IPS DF 4.7 (cell line): Measurements from ENCODE around the gene COL4A2.

Experiments
- DNase-seq: peaks from one replicate; pipeline ENCODE4 v3.0.0-alpha.2; 2013; ENCODE audit warnings: low spot score; ENCODE audit errors: extremely low read depth

COL4A2 gene

GRCh38 chr13:110354715-110355473 is 47.8 kb downstream of the COL4A2 start:
- no peak for DNase-seq

DNA sequence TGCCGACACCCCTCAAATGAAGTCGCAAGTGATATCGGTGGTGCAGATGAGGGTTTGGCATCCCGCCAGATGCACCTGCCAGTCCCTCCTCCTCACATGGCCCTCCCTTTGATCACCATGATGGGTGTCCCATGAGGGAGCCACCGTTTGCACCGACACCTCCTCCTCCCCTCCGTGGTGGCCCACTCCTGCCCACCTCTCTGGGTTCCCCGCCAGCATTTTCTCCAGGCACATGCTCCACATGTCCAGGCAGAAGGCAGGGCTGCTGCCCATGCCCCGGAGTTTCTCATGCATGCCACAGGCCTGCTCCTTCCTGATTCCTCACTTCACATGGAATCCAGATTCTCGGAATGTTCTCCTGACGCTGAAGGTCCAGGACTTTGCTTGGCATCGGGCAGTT is 49.3 kb downstream of the COL4A2 start:
- no peak for DNase-seq

DNA sequence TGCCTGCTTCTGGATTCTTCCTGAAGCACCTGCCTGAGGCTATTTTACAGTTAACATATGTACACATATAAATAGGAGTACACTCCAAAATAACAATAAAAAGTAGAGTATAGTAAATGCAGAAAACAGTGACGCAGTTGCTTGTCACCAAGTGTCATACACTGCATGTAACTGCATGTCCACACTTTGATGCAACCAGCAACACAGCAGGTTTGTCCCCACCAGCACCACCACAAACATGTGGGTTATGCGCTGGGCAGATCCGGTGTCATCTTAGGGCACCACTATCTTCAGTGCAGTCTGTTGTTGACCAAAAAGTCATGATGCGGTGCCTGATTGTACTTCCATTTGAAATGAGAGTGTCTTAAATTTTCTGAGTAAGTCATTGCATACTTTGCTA is 51.3 kb downstream of the COL4A2 start:
- DNase-seq, result no peak

- DNase-seq, result no peak
Observed at GRCh38 chr13:110359840-110360301, 52.8 kb downstream of the COL4A2 start.

- DNase-seq, result no peak
Observed at GRCh38 chr13:110360598-110360997, 53.5 kb downstream of the COL4A2 start.

- no peak for DNase-seq
Observed at GRCh38 chr13:110361365-110361911, 54.4 kb downstream of the COL4A2 start.

DNA sequence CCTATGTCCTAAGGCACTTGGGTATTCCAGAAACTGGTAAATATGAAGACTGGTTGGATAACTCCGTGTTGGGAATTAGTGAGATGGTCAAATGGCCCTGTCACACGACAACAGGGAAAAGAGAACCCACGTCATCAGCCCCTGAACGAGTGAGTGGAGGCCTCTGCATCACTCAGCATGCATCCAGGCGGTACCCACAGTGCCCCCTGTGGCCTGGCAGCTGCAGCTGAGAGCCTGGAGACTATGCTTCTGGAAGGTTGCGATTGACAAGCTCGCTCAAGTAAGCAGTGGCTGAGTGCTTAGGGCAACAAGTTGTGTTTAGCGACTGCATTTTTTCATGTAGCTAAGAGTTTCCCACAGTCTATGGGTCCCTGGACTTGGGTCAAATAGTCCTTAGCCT is 55.9 kb downstream of the COL4A2 start:
- DNase-seq, result no peak

GRCh38 chr13:110364081-110364480 is 57.0 kb downstream of the COL4A2 start:
- no peak for DNase-seq

GRCh38 chr13:110365876-110366275 is 58.8 kb downstream of the COL4A2 start:
- no peak for DNase-seq

- no peak for DNase-seq
Observed at GRCh38 chr13:110366733-110367132, 59.6 kb downstream of the COL4A2 start.

DNA sequence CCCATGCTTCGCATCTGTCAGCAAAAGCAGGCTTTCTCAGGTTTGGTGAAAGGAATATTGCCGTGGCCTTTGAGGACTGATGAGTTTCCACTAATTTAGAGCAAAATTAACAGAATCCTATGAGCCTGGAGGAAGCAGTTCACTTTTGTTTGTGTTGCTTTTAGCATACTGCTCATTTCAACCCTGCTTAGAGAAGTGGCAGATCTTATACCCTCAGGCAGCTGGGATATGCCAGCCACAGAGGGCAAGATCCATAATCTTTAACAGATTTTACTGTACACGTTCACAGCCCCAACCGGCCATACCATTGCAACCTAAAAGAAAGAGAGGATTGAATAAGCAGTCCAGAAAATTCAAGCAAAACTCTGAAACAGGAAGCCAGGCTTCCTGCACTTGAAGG is 60.5 kb downstream of the COL4A2 start:
- no peak for DNase-seq

DNA sequence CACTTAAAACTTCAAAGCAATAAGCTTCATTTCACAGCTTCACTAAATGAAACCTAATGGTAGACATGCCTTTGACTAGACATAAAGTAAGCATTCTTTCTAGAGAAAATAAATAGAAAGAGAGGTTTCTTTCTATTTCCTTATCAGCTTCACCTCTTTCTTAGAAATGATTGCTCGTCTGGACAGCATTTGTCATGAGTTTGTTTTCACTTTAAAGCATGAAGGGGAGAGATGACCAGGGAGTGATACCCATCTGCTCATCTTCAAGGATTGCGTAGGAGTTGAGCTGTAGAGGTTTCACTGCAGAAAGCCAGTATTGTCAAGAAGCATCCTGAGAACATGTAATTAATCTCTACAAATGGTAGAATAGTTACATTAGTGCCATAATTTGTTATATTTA is 61.3 kb downstream of the COL4A2 start:
- no peak for DNase-seq

DNA sequence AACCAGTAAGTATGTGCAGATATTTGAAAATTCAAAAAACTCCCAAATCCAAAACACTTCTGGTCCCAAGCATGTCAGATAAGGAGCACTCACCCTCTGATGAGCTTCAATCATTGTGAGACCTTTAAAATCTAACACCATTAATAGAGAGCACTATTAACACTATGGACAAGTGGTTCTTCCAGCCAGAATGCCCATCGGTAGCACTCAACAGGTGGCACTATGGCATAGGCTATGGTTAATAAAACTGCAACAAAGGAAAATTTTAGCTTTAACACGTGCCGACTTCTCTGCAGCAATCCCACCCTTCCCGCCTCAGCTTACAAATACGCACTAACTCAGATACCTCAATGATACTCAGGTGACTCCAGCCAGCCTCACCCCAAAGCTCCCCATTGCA is 62.3 kb downstream of the COL4A2 start:
- no peak for DNase-seq

- no peak for DNase-seq
Observed at GRCh38 chr13:110371550-110372465, 64.7 kb downstream of the COL4A2 start.

DNA sequence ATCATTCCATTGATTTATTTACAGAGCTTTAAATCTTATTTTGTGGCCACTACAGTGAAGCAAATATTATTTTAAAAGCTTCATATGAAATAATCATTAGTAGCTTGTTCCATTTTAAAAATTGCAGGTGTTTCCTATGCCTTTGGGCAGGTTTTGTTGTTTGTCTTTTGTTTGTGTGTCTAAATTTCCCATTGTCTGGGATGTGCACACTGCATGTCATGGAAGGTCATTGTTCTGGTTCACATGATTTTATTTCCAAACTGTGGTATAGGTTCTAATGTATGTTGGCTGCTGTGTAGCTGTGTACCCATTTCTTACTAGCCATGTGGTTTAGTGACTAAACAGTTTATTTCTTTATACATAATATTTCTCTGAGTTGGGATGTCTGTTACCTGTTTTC is 65.6 kb downstream of the COL4A2 start:
- DNase-seq, result no peak

GRCh38 chr13:110373617-110374016 is 66.5 kb downstream of the COL4A2 start:
- DNase-seq, result no peak

- no peak for DNase-seq
Observed at GRCh38 chr13:110374431-110375370, 67.6 kb downstream of the COL4A2 start.

DNA sequence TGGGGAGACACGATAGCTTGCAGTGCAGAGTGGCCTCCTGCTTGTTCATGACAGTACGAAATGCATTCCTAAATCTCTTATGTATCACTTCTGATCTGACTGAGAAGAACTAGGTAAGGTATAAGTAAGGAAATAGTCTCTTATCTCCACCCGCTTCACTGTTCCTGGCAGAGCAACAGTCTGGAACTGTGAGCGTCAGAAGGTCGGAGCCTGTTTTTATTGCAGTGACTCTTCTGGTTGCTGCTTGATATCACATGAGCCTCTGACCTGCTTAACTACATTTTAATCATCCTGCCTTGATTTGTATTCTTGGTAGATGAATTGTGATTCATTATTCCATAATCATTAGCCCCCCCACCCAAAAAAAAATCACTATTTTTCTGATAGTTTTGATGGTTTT is 69.0 kb downstream of the COL4A2 start:
- no peak for DNase-seq

GRCh38 chr13:110377178-110377825 is 70.2 kb downstream of the COL4A2 start:
- DNase-seq, result no peak

DNA sequence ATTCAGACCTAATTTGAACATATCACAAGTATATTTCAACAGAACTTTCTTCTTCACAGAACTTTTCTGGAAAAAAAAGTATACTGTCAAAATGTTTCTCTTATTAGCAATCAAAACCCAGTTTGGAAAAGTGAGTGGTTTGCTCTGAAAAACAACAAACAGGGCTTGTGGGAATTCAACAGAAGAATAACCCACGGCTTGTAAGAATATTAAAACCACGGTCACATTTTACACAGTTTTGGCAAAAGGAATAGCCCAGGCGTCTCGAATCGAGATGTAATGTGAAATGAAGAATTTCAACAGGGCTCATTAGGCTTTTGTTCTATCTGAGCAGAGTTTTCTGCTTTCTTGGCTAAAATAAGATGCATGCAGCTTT is 70.7 kb downstream of the COL4A2 start:
- no peak for DNase-seq

GRCh38 chr13:110379358-110379757 is 72.3 kb downstream of the COL4A2 start:
- no peak for DNase-seq
